Chondrocyte (in vitro differentiated cells): ENCODE results near the gene C19orf12. TPM values are rescaled to one million over a fixed set of nuclear protein-coding genes. Genes with fewer than 3 reads are reported as not detected.

Experiments used
- DNase-seq: peaks from one replicate; pipeline ENCODE4 v3.0.0; 2021; ENCODE audit warnings: mixed read lengths, low spot score
- H3K27ac Mint-ChIP-seq: one replicate; pipeline ENCODE4 v1.8.0; 2021; ENCODE audit warnings: mild to moderate bottlenecking, moderate library complexity, mixed read lengths; ENCODE audit not compliant: unreplicated experiment
- H3K27me3 Mint-ChIP-seq: 2 replicates; pipeline ENCODE4 v1.8.0; 2021; ENCODE audit warnings: low read depth, mixed read lengths
- H3K36me3 Mint-ChIP-seq: 2 replicates; pipeline ENCODE4 v1.8.0; 2021; ENCODE audit warnings: low read depth, mixed read lengths
- H3K4me1 Mint-ChIP-seq: 2 replicates; pipeline ENCODE4 v1.8.0; 2021; ENCODE audit warnings: low read depth, mild to moderate bottlenecking, mixed read lengths
- H3K4me3 Mint-ChIP-seq: one replicate; pipeline ENCODE4 v1.8.0; 2021; ENCODE audit warnings: mild to moderate bottlenecking, moderate library complexity, mixed read lengths; ENCODE audit not compliant: unreplicated experiment
- H3K9me3 Mint-ChIP-seq: 2 replicates; pipeline ENCODE4 v1.8.0; 2021; ENCODE audit warnings: low read depth, mixed read lengths
- total RNA-seq: library from RNA; stranded (reverse); gene quantifications from 3 replicates; pipeline ENCODE4 v1.2.1, GENCODE V29; 2021
- TF ChIP-seq, protein P1 (sequence below): fragments of 200-600 bp; sonication (generic); IDR thresholded peaks from 2 replicates; pipeline ENCODE4 v1.5.0; 2021; ENCODE audit warnings: antibody characterized with exemption, mild to moderate bottlenecking, moderate library complexity

C19orf12 gene
- total RNA-seq, 1 donor from 2014 or later: 46.4 TPM

DNA sequence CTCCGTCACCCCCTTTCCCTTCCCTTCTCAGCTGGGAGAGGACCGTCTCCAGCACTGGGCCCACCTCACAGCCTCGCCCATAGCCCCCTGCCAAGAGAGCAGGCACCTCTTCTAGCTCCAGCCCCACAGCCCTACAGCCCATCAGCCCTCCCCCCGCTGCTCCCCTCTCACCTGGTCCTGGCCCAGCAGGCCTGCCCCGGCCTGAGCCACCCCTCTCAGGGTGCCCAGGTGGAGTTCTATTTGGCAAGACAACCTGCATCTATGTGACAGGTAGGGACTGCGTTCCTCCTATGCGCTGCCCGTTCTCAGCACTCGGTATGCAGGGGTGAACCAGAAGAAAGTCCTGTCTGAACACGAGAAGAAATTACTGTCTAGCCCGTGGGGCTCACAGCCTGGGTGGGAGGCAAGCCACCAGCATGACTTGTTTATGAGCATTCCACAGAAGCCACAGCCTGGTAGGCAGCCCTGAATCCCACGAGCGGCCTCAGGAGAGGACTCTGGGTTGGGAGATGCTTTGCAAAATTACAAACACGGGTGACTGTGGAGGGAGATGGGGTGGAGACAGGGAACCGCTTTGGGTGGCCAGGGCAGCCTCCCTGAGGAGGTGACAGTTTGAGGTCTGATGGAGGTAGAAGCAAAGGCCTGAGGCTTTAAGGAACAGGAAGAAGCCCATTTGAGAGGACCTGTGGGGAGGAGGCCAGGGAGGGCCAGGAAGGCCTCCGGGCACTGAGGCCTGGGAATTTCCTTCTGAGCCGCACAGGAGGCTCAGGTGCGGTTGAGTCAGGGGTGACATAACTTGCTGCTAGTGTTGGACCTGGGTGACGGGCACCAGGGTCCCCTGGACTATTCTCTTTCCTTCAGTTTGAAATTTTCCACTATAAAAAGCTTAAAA lies 51.0 kb downstream of the C19orf12 start:
- H3K36me3 Mint-ChIP-seq: peaks cover 2% of the 10 kb centered on the region
- TF ChIP-seq, protein P1, sequence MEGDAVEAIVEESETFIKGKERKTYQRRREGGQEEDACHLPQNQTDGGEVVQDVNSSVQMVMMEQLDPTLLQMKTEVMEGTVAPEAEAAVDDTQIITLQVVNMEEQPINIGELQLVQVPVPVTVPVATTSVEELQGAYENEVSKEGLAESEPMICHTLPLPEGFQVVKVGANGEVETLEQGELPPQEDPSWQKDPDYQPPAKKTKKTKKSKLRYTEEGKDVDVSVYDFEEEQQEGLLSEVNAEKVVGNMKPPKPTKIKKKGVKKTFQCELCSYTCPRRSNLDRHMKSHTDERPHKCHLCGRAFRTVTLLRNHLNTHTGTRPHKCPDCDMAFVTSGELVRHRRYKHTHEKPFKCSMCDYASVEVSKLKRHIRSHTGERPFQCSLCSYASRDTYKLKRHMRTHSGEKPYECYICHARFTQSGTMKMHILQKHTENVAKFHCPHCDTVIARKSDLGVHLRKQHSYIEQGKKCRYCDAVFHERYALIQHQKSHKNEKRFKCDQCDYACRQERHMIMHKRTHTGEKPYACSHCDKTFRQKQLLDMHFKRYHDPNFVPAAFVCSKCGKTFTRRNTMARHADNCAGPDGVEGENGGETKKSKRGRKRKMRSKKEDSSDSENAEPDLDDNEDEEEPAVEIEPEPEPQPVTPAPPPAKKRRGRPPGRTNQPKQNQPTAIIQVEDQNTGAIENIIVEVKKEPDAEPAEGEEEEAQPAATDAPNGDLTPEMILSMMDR: no peak
- no peaks in the 10 kb centered on the region for H3K27me3 Mint-ChIP-seq
- DNase-seq: no peak
- H3K9me3 Mint-ChIP-seq: no peaks in the 10 kb centered on the region
- H3K27ac Mint-ChIP-seq: peak overlapping the region; percentile 99
- peaks cover 69% of the 10 kb centered on the region for H3K4me1 Mint-ChIP-seq
- H3K4me3 Mint-ChIP-seq: peak overlapping the region; percentile 59

DNA sequence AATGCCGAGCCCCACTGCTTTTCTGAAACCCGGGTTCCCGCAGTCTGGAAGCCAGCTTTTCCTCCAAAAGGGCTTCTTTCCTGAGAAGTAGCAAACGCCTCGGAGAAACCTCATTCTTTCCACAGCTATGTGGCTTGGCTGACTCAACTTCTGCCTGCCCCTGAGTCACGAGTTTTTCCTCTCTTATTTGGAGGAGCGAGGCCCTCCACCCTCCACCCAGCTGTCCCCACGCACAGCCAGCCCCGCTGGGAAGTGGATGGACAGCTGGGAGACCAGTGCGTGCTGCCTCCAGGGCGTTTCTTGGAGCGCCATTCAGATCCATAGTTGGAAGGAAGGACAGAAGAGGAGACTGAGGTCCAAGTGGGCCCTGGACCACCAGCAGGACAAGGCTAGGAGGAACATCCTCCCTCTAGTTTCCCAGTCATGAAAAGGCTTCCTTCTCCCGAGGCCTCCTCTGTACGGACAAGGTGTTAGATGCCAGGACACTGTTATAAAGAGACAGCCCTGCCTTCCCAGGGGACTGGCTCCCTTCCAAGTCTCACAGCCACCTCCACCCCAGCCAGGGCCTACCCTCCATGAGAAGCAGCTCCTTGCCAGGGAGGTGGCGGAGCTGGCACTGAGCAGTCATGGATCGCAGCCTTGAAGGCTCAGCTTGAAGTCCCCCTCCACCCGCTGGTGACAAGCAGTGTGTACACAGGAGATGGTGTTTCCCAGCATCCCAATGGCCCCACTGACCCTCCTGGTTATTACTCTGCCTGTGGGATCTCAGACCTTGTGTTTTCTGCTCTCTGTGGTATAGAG lies 52.3 kb downstream of the C19orf12 start:
- Mint-ChIP-seq H3K4me1 (peaks cover 66% of the 10 kb centered on the region), H3K36me3 (peaks cover 2% of the 10 kb centered on the region), H3K27ac (peak overlapping the region; percentile 99), H3K4me3 (peak overlapping the region; percentile 57), H3K27me3 (no peaks in the 10 kb centered on the region), H3K9me3 (no peaks in the 10 kb centered on the region)
- no peak for DNase-seq
- TF ChIP-seq, protein P1: peak; percentile 22

DNA sequence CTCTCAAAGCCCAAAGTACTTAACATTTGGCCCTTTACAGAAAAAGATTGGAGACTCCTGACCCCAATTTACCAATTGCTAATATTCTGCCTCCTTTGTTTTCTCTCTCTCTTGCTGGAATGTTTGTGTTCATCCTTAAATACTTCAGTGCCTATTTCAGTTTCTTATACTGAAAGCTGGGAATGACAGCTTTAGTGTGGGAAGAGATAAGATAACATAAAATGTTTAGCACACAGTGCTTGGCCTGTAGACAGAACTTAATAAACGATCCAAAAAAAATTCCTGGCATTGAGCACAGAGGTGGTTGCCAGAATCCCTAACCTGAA lies 52.8 kb downstream of the C19orf12 start:
- Mint-ChIP-seq H3K36me3 (peaks cover 2% of the 10 kb centered on the region), H3K9me3 (no peaks in the 10 kb centered on the region), H3K27ac (peak overlapping the region; percentile 99), H3K27me3 (no peaks in the 10 kb centered on the region), H3K4me3 (peak overlapping the region; percentile 57), H3K4me1 (peaks cover 60% of the 10 kb centered on the region)
- DNase-seq: no peak
- TF ChIP-seq, protein P1: no peak

DNA sequence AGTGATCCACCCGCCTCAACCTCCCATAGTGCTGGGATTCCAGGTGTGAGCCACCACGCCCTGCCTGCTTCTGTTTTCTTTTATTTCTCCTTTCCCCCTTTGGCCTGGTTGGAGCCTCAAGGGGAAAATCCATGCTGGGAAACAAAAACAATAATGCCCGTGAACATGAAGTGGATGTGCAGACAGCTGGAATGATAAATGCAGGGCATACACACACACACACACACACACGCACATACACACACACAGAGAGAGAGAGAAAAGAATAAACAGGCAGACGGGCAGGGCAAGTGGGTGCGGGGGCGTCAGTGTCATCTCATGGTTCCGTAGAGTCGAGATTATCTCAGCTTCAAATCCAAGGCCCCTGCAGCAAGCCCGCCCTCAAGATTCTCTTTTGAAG lies 54.2 kb downstream of the C19orf12 start:
- TF ChIP-seq, protein P1: no peak
- peaks cover 2% of the 10 kb centered on the region for H3K36me3 Mint-ChIP-seq
- no peaks in the 10 kb centered on the region for H3K27me3 Mint-ChIP-seq
- H3K4me1 Mint-ChIP-seq: peaks cover 51% of the 10 kb centered on the region
- H3K27ac Mint-ChIP-seq: peak overlapping the region; percentile 99
- no peak overlapping the region for H3K4me3 Mint-ChIP-seq
- no peak for DNase-seq
- no peaks in the 10 kb centered on the region for H3K9me3 Mint-ChIP-seq

DNA sequence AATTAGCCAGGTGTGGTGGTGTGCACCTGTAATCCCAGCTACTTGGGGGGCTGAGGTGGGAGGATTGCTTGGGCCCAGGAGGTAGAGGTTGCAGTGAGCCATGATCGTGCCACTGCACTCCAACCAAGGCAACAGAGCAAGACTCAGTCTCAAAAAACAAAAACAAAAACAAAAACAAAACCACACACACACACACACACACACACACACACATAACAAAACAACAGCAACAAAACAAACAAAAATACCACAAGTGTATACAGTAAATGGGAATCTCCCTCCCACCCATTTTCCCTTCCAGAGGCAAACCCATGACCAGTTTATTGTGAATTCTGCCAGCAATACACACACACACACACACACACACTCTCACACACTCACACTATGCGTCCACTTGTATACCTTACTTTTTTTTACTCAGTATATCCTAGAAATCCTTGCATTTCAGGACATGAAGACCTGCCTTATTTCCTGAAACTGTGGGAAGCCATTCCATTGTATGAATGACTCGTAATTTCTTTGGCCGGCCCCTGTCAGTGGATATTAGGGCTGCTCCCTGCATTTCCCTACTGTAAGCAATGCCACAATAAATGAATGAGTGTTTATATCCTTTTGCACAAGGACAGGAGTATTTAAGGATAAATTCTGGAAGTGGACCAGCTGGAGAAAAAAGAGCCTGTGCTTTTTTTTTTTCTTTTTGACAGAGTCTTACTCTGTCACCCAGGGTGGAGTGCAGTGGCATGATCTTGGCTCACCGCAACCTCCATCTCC lies 56.7 kb downstream of the C19orf12 start:
- no peak overlapping the region for H3K27ac Mint-ChIP-seq
- H3K4me1 Mint-ChIP-seq: peaks cover 36% of the 10 kb centered on the region
- TF ChIP-seq, protein P1: no peak
- H3K27me3 Mint-ChIP-seq: peaks cover 5% of the 10 kb centered on the region
- H3K36me3 Mint-ChIP-seq: peaks cover 7% of the 10 kb centered on the region
- H3K9me3 Mint-ChIP-seq: peaks cover 9% of the 10 kb centered on the region
- DNase-seq: no peak
- no peak overlapping the region for H3K4me3 Mint-ChIP-seq
